Measurements from ENCODE around the gene PKDCC.
"Not testable (repeated sequence)": the region's sequence is repeated elsewhere in the genome, so short reads cannot be mapped to it uniquely, and the experiment has no call there.

The PKDCC gene

DNA sequence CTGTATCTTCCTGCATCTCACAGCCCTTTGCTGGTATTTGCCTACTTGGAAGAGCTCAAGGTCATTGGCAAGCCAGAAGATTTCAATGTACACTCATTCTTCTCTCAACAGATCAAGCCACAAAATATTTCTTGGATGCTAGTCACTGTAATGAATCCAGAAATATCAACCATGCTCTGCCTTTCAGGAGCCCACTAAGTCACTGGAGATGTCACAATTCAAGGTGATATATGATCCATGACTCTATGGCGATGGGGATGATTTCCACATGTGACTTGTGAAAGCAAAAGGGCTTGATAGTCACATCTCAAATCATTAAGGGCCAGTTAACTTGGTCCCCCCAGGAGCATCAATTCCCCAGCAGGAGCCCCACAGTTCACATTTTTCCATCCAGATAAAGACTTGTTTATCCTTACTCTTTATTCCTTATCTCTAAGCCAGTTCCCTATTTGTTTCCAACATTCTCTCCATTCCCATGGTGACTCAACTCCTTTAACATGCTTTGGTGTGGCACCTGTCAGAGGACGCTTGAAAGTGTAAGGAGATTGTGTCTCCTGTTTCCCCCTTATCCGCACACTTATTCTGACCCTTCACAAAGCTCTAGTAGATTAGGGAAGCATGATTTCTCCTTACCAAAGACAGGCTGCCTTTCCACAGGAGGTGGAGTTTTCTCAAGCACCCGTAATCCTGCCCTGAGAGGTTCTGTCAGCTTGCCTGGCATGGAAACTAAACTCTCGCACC, 15.8 kb downstream of the PKDCC start:
- DNase-seq (ENCODE audit: low read depth): peak; percentile 78

DNA sequence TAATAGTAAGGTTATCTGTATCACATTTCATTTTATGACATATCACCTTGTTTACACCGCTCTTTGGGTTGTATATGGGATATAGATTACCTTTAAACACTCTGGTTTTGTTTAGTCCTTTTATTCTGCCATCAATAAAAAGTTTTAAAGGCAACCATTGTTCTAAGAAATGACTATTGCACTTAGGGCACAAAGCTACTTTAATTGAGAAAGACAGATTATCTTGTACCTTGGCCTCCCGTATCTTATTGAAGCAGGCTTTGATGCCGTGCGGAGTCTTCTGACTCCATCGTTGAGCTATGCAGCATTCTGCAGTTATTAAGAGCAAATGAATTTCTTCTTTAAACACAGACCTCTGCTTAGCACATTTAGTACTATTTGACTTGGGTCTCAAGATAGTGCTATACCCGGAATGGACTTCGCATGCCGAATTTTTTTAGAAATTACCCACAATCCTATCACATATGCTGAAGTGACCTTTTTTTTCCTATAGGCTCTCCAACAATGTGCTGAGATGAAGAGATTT, 16.7 kb downstream of the PKDCC start:
- DNase-seq (ENCODE audit: low read depth): peak; percentile 96

- not testable (repeated sequence) for DNase-seq (ENCODE audit: low read depth)
Measured at GRCh38 chr2:42065753-42066152, 17.9 kb downstream of the PKDCC start.

DNA sequence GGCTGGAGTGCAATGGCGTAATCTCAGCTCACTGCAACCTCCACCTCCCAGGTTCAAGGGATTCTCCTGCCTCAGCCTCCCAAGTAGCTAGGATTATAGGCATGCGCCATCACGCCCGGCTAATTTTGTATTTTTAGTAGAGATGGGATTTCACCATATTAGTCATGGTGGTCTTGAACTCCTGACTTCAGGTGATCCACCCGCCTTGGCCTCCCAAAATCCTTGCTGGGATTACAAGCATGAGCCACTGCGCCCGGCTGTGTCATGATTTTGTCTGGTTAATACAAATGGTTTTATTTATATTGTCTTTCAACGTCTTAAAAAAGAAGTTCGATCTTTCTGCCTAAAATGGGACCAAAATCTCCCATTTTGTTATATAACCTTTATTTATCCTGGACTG, 19.2 kb downstream of the PKDCC start:
- DNase-seq (ENCODE audit: low read depth): not testable (repeated sequence)

DNA sequence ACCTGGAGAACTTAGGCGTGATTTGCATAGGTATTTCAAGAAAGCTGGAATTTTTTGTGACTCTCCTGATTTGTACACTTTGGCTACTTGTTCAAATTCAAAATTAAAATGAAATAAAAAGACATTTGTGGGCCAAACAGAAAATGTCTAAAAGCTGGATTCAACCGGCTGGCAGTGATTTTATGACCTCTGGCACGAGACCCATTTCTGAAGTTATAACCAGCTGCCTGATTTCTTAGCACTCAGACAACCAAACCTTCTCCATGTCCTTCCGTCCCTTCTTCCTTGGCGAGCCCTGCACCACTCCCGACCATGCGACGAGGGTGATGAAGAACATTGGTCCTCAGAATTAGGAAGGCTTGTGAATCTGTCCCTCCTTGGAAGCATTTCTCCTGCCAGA, 19.7 kb downstream of the PKDCC start:
- DNase-seq (ENCODE audit: low read depth): no peak

DNA sequence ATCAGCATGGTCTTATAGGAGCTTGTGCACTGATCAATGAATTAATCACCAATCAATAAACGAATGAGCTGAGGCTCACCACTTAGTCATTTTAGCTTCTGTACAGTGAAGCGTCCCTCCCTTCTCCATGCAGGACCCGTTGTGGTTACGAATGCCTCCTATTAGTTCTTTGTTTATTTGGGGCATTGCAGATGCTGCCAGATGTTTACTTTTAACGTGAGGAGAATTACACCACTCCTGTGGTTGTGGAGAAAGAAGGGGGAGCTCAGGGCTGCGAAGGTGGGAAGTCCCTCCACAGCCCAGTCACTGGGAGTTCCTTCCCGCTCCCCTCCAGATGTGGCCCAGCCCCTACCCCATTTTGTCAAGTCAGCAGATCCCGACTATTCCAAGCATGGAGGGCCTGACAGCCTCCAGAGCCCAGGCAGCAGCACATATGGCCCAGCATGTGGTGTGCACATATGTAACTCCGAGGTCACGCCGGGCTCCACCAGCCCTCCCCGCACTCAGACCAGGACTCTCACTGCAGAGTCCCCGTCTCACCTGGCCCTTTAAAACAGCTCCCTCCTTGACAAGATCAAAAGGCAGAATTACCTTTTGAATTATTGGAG, 20.9 kb downstream of the PKDCC start:
- no peak for DNase-seq (ENCODE audit: low read depth)

DNA sequence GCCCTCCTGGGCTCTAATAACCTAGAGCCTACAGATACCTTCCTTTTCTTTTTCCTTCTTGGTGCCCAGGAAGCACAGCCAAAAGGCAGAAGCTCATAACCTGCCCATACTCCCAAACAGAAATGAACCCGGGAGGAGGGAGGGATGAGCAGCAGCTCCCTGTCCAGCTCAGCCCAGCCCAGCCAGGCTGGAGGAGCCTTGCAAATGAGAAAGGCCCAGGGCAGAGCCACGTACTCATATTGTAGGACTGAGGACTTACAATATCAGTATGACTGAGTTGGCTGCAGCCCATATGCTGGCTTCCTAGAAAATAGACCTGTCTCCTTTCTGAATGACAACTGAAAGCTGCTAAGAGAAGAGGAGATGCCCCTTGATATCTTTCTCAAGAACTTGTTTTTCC, 21.7 kb downstream of the PKDCC start:
- DNase-seq (ENCODE audit: low read depth): no peak

DNA sequence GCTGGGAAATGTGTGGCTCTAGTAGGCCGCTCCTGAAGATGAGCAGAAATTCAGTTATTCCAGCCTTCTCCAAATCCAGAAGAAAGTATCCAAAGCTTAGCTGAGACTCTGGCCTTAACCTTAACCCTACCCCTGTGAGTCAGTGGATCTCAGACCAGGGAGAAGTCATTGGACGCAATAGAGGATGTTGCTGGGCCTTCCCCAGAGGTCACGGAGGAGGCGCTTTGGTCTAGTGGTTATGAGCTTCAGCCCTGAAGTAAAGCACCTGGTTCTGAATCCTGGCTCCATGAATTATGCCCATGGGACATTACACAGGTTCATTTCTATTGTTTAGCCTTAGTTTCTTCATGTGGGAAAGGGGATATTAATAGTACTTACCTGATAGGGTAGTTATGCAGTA, 24.0 kb downstream of the PKDCC start:
- DNase-seq (ENCODE audit: low read depth): peak; percentile 36

- DNase-seq (ENCODE audit: low read depth): no peak
Measured at GRCh38 chr2:42072349-42073118, 24.7 kb downstream of the PKDCC start.

DNA sequence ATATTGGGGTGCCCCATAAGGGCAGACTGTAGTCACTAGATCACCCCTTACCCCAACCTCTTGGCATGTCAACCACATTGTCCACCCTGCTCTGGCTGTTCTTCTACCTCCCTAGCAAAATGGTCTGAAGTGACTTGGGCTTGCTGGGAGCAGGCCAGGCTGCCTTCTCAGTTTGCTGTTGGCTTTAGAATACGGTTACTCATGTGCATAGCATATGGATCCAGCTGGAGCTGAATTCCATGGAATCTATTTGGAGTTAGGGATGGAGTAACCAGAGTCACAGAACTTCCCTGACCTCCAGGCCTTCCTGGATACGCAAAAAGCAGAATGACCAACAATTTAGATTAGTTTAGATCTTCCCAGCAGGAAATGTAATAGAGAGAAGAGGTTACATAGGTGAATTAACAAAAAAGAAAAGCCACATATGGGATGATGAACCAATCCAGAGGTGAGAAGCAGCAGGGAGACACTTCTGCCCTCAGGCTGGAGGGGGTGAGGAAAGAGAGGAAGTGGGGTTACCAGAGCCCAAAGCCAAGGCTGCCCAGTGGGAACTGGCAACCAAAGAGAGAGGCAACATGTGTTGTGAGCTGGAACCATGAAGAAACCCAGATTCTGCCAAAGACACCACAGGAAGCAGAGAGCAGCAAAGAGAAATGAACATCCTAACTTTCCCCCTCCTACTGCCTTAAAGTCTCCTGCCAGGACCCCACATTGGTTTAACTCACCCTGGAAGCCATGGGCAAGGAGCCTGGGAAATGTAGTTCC, 26.1 kb downstream of the PKDCC start:
- DNase-seq (ENCODE audit: low read depth): no peak

- DNase-seq (ENCODE audit: low read depth): no peak
Measured at GRCh38 chr2:42074661-42075060, 26.8 kb downstream of the PKDCC start.

GRCh38 chr2:42076357-42077225, 28.8 kb downstream of the PKDCC start:
- DNase-seq (ENCODE audit: low read depth): no peak

- DNase-seq (ENCODE audit: low read depth): no peak
Measured at GRCh38 chr2:42077343-42077742, 29.5 kb downstream of the PKDCC start.

- no peak for DNase-seq (ENCODE audit: low read depth)
Measured at GRCh38 chr2:42079737-42080287, 32.0 kb downstream of the PKDCC start.

DNA sequence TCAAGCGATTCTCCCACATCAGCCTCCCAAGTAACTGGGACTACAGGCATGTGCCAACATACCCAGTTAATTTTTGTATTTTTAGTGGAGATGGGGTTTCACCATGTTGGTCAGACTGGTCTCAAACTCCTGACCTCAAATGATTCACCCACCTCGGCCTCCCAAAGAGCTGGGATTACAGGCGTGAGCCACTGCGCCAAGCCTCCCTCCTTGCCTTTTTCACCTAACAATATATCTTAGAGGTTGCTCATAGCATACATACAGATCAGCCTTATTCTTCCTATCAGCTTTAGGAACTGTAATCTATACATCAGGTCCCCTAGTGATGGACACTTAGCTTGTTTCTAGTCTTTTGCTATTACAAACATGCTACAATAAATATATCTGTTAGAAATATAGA, 33.3 kb downstream of the PKDCC start:
- not testable (repeated sequence) for DNase-seq (ENCODE audit: low read depth)

DNA sequence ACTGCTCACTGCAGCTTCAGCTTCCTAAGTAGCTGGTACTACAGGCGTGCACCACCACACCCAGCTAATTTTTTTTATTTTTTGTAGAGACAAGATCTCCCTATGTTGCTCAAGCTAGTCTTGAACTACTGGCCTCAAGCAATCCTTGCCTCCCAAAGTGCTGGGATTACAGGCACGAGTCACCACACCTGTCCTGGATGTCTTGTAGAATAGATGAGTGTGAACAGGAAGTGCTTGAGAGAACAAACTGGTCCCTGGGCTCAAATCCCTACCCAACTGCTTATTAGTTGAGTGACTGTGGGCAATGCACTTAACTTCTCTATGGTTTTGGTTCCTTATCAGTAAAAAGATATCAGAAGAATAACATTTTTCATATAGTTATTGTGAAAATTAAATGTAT, 34.2 kb downstream of the PKDCC start:
- no peak for DNase-seq (ENCODE audit: low read depth)

DNA sequence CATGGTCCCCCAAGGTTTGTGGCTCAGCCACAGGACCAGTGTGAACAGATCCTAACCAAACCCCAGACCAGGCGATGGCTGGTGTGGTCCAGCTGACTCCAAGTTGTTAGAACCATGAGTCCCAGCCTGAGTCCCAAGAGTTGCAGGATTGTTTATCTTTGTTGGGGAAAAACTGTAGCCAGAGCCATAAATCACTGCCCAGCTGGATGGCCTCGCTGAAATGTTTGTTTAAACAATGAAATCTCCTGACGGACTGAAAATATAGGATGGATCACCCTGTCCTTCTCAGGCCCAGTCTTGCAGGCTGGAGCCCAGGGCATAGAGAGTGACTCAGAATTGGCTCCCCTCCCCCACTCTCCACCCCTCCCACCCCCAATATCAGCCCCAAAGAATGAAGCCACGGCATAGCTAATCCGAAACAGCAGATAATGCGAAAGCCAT, 36.4 kb downstream of the PKDCC start:
- peak; percentile 44 for DNase-seq (ENCODE audit: low read depth)

DNA sequence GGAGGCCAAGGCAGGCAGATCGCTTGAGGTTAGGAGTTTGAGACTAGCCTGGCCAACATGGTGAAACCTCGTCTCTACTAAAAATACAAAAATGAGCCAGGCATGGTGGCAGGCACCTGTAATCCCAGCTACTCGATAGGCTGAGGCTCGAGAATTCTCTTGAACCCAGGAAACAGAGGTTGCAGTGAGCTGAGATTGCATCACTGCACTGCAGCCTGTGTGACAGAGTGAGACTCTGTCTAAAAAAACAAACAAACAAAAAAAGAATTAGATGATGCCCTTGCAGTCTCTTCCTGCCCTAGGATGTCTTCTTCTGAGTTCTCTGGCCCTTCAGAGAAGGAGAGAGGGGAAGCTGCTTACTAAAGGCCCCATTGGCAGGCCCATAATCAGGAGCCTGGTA, 37.2 kb downstream of the PKDCC start:
- not testable (repeated sequence) for DNase-seq (ENCODE audit: low read depth)

DNA sequence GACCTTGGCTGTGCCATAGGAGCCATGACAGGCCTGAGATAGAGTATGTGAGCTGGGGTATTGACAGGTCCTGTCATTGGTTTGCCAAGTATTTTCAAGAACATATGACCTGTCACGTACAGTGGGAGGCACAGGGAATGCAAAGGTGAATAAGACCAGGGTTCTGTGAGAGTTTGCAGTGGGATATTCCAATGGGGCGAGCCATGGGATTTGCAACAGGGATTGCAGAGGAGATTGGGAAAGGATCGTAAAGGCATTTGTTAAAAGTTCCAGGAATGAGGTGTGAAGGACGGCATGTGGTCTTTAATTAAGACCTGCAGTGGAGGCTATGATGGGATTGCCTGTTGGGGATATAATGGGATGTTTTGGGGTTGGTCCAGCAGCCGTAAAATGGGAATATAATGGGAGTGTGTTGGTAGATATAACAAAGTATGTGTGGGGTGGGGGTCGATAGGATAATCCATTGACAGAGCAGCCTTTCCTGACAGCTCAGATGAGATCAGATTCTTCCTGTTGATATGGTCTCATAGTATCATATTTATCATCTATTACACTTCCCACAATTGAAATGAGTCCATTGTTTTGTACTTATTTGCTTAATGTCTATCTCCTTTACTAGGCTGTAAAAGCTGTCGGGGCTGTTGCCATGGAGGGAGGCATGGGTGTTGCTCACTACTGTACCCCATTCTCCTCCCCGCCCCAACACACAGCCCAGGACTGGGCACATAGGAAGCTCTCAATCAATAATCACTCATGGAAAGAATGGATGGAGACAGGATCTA, 38.1 kb downstream of the PKDCC start:
- no peak for DNase-seq (ENCODE audit: low read depth)

DNA sequence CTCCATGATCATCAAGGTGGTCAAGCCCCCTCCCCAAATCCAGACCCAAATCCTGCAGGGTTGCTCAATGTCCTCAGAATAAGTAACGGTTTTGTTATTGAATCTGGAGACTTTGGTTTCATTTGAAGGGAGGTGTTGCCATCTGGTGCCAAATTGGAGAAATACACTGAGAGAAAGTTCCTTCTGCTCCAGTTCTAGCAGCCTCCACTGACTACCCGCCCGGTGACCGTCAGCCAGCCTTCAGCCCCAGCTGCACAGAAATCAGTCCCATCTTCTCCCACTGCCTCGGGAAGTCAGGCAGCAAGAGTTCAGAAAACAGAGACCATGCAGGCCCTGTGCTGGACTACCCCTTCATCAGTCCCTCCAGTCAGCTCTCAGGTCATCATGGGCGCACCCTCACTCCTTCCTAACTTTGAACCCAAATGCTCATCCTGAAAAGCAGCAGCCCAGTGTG, 38.7 kb downstream of the PKDCC start:
- DNase-seq (ENCODE audit: low read depth): peak; percentile 63

All from iris pigment epithelial cell (primary cell).